Measurements from ENCODE around the gene CCDC74B.
A peak's percentile ranks its signal among the peaks of the same experiment; 100 is the strongest.
"Not testable (repeated sequence)": the region's sequence is repeated elsewhere in the genome, so short reads cannot be mapped to it uniquely, and the experiment has no call there.

Gene CCDC74B

DNA sequence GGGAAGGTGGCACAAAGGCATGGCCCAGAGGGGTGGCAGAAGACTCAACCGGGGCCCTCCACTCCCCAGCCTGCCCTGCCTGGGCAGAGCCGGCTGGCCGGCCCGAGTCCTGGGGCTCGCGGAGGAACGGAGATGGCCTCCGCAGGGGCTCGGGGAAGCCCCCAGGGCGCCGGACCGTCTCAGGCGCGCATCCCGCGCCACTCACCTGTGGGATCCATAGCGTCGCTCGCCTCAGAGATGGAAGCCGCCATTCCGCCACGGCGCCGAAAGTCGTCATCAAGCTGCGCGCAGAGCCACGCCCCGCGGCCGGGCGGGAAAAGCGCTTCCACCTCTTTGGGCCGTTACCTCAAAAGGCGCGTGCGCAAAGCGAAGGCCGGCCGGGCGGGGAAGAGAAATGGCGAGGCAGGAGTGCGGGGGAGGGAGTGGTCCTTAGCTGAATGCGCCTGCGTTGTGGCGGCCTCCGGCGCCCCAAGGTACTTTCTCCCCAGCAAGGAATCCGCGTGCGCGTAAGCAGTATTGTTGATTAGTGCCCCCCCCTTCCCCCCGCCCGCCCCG is 36.5 kb upstream of the CCDC74B start, which contains the start of gene SMPD4:
Gene SMPD4, minus strand, starts transcription at position 278 of the 555 bp plus-strand sequence. CDS start 5,010 bp downstream, outside the sequence.
- H3K27me3 Mint-ChIP-seq, result no peaks in the 10 kb centered on the region
- H3K4me1 Mint-ChIP-seq, result peaks cover 39% of the 10 kb centered on the region
- peak; percentile 76 for ATAC-seq
- DNase-seq, result peak; percentile 97 to 98
- peak within 1 kb of the TSS; percentile 94 to 98 for H3K27ac Mint-ChIP-seq
- peak within 1 kb of the TSS; percentile 90 for H3K4me3 Mint-ChIP-seq
- H3K9me3 Mint-ChIP-seq, result no peaks in the 10 kb centered on the region

DNA sequence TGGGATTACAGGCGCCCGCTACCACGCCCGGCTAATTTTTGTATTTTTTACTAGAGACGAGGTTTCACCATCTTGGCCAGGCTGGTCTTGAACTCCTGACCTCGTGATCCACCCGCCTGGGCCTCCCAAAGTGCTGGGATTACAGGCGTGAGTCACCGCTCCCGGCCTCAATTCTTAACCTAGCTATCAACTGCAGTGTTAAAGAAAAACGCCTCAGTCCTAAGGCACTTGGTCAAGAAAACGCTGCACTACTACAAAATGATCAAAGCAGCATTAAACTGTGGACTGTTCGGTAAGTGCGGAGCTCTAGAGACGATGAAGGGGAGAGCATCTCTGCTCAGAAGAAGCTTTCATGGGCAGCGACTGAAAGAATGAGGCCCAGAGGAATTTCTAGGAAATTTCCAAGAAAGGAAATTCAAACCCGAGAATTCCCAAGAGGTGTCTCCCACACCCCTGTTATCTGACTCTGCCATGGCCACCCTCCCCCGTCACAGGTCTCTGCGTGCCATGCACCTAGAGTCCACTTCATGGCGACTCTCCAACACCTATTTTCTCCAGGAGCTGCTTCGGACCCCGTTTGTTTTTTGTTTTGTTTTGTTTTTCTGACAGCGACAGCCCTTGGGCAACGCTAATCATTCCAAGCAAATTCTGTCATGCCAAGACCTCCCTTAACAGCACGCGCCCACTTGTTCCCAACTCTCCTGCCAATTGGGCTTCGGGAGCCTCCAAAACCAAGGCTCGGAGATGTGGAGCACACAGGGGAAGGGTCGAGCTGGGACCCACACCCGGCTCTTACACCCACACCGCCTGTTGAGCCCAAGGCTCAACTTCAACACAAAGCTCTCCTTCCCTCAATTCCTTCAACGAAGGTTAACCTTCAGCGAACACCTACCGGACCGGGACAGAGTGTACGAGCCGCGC is 35.8 kb upstream of the CCDC74B start:
- not testable (repeated sequence) for DNase-seq, ATAC-seq, H3K27me3 Mint-ChIP-seq, H3K9me3 Mint-ChIP-seq
- Mint-ChIP-seq H3K4me1 (peaks cover 32% of the 10 kb centered on the region), H3K27ac (peak overlapping the region; percentile 94 to 98), H3K4me3 (peak overlapping the region; percentile 90)

DNA sequence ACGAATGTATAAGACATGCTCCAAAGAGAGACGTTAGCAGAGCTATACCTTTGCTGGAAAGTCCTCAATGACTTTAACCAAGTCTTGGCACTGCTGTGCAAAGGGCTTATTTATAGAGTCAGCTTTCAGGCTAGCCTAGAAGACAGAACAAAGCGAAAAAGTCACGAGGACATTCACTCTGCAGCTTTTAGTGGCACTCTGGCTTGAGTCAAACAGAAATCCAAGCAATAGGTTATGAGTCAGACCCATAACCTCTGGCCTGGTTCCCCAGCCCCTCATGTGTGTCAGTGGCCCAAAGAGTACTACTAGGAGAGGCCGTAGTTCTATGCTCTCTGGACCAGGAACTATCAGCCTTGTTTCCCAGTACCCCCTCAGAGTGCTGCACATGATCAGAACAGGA is 30.0 kb upstream of the CCDC74B start:
- peak; percentile 58 for ATAC-seq
- not testable (repeated sequence) for H3K9me3 Mint-ChIP-seq, H3K27me3 Mint-ChIP-seq, H3K27ac Mint-ChIP-seq, H3K4me3 Mint-ChIP-seq, DNase-seq
- H3K4me1 Mint-ChIP-seq, result peaks cover 14% of the 10 kb centered on the region

DNA sequence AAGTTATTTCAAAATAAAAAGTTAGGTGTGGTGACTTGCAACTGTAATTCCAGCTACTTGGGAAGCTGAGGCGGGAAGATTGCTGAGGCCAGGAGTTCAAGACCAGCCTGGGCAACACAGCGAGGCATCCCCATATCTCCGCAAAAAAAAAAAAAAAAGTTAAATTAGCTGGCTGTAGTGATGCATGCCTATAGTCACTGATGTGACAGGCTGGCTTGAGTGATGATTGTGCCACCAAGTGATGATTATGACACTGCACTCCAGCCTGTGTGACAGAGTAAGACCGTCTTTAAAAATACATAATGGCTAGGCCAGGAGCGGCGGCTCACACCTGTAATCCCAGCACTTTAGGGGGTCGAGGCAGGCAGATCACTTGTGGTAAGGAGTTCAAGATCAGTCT is 25.0 kb upstream of the CCDC74B start:
- no peak for ATAC-seq
- Mint-ChIP-seq H3K4me1 (peaks cover 7% of the 10 kb centered on the region), H3K27ac (peak overlapping the region in 1 of 2 donors; percentile 69), H3K27me3 (no peaks in the 10 kb centered on the region), H3K9me3 (no peaks in the 10 kb centered on the region), H3K4me3 (no peak overlapping the region)
- no peak for DNase-seq

DNA sequence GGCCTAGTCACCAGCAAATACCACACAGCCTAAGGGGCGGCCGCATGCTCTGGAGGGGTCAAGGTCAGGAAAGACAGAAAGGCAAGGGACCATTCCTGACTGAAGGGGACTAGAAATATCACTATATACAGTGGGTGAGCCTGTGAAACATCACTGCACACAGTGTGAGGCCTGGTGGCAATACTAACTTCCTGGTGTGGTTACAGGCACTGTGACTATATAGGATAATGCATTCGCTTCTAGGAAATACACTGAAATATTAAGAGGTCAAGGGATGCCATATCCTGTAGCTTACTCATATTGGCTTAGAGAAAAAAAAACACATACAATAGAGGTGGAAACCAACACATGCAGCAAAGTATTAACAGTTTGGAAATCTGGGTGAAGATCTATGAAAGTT is 24.3 kb upstream of the CCDC74B start:
- not testable (repeated sequence) for H3K4me1 Mint-ChIP-seq, H3K27me3 Mint-ChIP-seq, H3K9me3 Mint-ChIP-seq, DNase-seq, H3K4me3 Mint-ChIP-seq
- H3K27ac Mint-ChIP-seq, result peak overlapping the region in 1 of 2 donors; percentile 93
- ATAC-seq, result peak; percentile 97

DNA sequence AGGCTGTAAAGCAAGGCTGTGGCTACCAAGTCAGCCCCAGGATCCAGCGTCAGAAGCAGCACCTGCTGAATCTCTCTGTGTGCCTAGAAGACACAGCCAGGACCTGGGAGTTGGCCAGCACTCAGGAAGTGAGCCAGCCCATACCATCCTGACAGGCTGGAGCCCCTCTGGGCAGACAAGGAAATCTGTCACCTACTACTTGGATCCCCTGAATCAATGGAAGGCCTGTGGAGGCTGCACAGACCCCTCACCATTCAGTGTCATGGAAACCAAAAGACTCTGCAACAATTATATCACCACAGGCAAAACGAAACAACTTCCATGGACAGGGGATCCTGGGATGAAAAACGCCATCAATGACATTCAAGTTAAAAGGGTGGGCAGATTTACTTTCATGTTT is 21.7 kb upstream of the CCDC74B start:
- not testable (repeated sequence) for ATAC-seq, H3K9me3 Mint-ChIP-seq
- peak overlapping the region in 1 of 2 donors; percentile 67 for H3K27ac Mint-ChIP-seq

DNA sequence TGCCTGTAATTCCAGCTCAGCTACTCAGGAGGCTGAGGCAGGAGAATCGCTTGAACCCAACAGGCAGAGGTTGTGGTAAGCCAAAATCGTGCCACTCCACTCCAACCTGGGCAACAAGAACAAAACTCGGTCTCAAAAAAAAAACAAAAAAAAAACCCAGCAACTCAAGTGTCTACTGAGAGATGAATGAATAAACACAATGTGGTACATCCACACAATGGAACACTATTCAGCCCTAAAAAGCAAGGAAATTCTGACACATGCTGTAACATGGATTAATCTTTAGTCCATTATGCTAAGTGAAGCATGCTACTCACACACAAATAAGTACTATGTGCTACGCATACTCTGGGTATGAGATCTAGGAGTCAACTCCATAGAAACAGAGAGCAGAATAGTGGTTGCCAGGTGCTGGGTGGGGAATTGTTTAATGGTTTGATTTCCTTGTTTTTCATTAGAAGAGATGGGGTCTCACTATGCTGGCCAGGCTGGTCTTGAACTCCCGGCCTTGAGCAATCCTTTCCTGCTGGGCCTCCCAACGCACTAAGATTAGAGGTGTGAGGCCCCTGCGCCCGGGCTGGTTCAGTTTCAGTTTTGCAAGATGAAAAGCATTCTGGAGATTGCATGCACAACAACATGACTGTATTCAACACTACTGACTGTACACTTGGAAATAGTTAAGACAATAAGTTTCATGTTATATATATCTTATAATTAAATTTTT is 20.5 kb upstream of the CCDC74B start:
- ATAC-seq, result no peak
- Mint-ChIP-seq H3K4me3 (no peak overlapping the region), H3K9me3 (no peaks in the 10 kb centered on the region)

More for the DNA sequence above, 21.7 kb upstream of the CCDC74B start:
- H3K4me3 Mint-ChIP-seq, H3K27me3 Mint-ChIP-seq, H3K4me1 Mint-ChIP-seq, DNase-seq: not testable (repeated sequence)

DNA sequence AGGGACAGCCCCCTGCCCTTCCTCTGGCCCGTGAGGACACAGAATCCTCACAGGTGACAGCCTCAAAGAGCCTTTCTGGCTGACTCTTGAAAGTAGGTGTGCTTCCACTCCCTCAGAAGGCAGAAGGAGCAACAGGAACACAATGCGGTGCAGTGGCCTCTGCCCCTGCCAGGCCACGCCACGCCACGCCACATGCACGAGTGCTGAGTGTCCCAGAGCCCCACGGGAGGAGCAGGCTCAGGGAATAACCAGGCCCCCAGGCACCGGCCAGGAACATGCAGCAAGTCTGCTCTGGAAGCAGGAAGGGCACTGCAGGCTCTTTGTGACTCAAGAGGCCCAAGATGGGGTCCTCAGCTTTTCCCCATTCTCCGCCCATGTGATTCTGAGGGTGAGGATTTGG is 18.1 kb upstream of the CCDC74B start:
- H3K9me3 Mint-ChIP-seq, result no peaks in the 10 kb centered on the region
- H3K4me1 Mint-ChIP-seq, result peaks cover 7% of the 10 kb centered on the region
- no peak for DNase-seq
- H3K4me3 Mint-ChIP-seq, result no peak overlapping the region
- peak overlapping the region in 1 of 2 donors; percentile 19 for H3K27ac Mint-ChIP-seq
- H3K27me3 Mint-ChIP-seq, result no peaks in the 10 kb centered on the region
- ATAC-seq, result no peak

More for the DNA sequence above, 20.5 kb upstream of the CCDC74B start:
- peaks cover 7% of the 10 kb centered on the region for H3K4me1 Mint-ChIP-seq
- no peak overlapping the region for H3K27ac Mint-ChIP-seq
- no peaks in the 10 kb centered on the region for H3K27me3 Mint-ChIP-seq
- DNase-seq, result no peak

DNA sequence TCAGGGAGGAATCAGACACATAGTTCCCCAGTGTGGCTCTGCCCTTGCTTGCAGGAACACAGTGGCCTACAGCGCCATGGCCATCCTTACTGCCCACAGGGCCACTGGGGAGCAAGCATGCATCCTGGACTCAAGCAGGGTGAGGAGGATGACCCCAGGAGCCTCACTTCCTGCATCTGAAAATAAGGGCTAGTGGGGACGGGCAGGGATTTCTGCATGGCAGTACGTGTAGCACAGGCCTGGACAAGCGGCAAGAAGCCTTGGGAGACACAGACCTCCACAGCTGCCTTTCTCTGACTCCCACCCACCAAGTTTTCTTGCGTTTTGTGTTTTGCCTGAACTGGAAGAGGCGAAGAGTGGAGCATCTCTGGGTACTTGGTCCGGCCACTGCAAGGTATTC is 17.6 kb upstream of the CCDC74B start:
- not testable (repeated sequence) for H3K4me3 Mint-ChIP-seq, H3K27me3 Mint-ChIP-seq, ATAC-seq, H3K27ac Mint-ChIP-seq, H3K9me3 Mint-ChIP-seq, DNase-seq
- H3K4me1 Mint-ChIP-seq, result peaks cover 12% of the 10 kb centered on the region

DNA sequence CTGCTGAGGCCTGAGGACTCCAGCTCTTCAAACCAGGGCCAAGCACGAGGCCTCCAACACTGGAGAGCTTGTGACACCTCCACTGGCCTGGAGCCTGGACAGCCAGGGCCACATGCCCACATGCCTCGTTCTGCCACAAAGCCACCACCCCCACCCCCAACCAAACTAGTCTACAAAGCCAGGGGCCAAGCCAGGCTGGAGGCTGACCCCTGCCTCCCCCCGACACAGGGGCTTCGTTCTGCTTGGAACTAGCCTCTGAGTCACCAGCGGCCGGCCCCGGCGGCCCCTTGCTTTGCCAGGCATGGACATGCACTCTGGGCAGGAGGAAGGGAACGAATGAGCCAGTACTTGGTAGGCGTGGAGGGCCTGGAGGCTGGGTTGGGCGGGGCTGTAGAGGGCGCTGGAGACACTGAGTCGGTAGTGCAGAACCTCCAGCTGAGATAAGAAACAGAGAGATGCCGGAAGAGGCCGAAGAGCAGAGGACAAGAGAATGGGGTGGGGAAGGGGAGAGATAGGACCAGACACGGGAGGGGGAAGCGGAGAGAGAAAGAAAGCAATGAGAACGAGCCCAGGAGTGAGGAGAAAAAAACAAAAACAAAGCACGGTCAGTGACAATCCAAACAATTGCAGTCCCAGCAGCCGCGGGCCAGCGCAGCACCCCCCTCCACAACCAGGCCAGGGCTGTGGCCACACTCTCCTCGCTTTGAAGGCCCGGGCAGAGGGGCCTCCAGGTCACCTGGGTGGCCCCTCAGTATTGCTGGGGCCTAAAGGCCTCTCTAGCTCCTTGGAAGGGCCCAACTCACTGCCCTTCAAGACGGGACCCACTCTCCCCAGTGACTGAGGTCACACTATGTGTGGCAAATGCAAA is 16.2 kb upstream of the CCDC74B start:
- Mint-ChIP-seq H3K4me1 (peaks cover 18% of the 10 kb centered on the region), H3K27ac (peak overlapping the region; percentile 19 to 92)
- DNase-seq, H3K9me3 Mint-ChIP-seq, ATAC-seq, H3K4me3 Mint-ChIP-seq, H3K27me3 Mint-ChIP-seq: not testable (repeated sequence)

DNA sequence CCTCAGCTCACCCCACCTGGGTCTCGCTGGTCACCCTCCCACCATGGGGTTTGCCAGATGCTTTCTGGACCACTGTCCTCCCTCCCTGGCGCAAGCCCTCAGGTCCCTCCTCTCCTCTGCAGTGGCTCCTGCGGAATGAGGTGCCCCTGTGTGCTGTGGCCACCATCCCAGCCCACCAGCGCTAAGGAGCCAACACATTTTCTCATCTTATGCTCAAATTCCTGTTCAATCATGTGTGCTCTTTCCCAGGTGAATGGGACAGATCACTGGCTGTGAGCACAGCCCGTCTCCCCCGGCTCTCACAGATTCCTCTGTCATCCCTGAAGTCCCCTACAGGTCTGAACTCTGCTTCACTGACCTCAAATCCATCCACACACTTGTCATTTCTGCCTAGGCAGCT is 15.2 kb upstream of the CCDC74B start:
- Mint-ChIP-seq H3K4me3 (no peak overlapping the region), H3K4me1 (peaks cover 18% of the 10 kb centered on the region), H3K27me3 (no peaks in the 10 kb centered on the region), H3K9me3 (no peaks in the 10 kb centered on the region), H3K27ac (no peak overlapping the region)
- DNase-seq (no peak), ATAC-seq (no peak)

DNA sequence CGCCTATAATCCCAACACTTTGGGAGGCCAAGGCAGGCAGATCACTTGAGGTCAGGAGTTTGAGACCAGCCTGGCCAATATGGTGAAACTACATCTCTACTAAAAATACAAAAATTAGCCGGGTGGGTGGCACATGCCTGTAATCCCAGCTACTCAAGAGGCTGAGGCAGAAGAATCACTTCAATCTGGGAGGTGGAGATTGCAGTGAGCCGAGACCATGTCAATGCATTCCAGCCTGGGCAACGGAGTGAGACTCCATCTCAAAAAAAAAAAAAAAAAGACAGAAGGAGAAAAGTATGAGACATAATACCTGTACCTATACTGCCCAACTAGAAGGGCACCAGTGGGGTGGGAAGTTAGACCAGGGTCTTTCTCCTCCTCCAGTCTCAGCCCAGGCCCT is 14.5 kb upstream of the CCDC74B start:
- H3K27ac Mint-ChIP-seq, ATAC-seq, H3K9me3 Mint-ChIP-seq, H3K4me3 Mint-ChIP-seq, H3K27me3 Mint-ChIP-seq, DNase-seq: not testable (repeated sequence)
- peaks cover 18% of the 10 kb centered on the region for H3K4me1 Mint-ChIP-seq

DNA sequence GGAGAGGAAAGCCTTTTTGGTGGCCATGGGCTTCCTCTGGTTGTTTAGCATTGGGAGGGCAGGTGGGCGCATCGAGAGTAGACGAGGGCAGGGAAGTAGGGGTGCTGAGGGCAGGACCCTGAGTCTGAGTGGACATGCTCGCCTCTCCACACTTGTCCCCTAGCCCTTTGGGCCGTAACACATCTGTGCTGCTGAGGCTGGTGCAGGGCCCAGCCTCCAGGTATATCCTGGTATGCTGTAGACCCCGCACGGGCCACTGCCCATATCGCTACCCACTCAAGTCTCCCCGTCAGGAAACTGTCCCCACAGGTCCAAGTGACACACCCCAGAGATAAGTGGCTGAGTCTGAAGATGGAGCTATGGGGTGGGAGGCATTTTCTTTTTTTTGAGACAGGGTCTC is 13.7 kb upstream of the CCDC74B start:
- H3K9me3 Mint-ChIP-seq, result no peaks in the 10 kb centered on the region
- no peaks in the 10 kb centered on the region for H3K27me3 Mint-ChIP-seq
- H3K4me1 Mint-ChIP-seq, result peaks cover 18% of the 10 kb centered on the region
- H3K4me3 Mint-ChIP-seq, result no peak overlapping the region
- H3K27ac Mint-ChIP-seq, result peak overlapping the region; percentile 42 to 69
- DNase-seq, result no peak
- no peak for ATAC-seq

DNA sequence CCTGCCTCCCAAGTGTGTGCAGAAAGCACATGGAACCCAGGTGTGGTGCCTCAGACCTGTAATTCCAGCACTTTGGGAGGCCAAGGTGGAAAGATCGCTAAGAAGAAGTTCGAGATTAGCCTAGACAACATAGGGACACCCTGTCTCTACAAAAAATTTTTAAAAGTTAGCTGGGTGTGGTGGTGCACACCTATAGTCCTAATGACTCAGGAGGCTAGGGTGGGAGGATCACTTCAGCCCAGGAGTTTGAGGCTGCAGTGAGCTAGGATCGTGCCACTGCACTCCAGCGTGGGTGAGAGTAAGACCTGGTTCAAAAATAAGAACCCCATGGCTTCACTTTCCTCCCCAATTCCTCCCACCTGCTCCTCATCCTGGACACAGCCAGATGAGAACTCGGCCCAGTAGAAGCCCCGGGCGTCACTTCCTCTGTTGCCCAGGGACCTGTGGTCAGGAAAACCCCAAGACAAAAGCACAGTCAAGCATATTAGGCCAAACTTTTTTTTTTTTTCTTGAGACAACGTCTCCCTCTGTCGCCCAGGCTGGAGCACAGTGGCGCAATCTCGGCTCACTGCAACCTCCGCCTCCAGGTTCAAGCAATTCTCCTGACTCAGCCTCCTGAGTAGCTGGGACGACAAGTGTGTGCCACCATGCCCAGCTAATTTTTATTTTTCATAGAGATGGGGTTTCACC is 13.1 kb upstream of the CCDC74B start:
- H3K27ac Mint-ChIP-seq, result peak overlapping the region; percentile 42 to 69
- H3K4me3 Mint-ChIP-seq, DNase-seq, H3K9me3 Mint-ChIP-seq, H3K27me3 Mint-ChIP-seq, ATAC-seq: not testable (repeated sequence)
- H3K4me1 Mint-ChIP-seq, result peaks cover 18% of the 10 kb centered on the region

Measured in stimulated activated naive CD8-positive, alpha-beta T cell treated with anti-CD3 and anti-CD28 coated beads, Interleukin-15, amount 100 ng/mL, for 72 hours (primary cell).